HG03342 (cell line): ENCODE measurements around the gene IGF1R.

ENCODE experiments used
- ATAC-seq: cut with Tn5 transposase; IDR thresholded peaks from one replicate; pipeline ENCODE4 v1.9.1; 2021; ENCODE audit warnings: mild to moderate bottlenecking, moderate library complexity; ENCODE audit not compliant: unreplicated experiment

Gene IGF1R

DNA sequence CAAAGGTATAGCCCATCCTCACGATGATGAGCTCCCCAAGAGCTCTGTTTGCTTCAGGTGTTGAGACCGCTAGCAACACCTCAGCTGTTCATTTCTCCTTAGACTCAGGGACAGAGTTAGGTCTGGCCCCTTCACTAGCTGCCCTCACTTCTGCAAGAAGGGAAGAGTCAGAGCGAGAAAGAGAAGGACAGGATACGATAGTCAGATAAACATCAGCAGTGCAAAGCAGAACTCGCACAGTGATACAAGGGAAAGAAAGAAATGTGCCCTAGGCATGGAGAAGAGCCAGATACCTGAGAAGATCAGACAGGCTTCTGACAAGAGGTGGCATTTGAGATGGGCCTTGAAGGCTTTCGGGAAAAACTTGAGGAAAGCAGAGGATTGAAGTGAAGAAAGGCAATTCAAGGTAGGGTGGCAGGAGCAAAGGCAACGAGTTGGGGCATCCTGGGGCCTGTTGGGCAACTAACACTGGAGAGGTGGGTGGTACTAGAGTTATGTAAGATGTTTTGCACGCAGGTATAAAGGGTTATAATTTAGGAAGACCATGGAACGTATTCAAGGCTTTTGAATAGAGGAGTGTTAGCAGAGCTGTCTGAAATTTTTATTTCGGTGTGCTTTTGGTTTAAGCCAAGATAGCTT is 253.2 kb downstream of the IGF1R start:
- ATAC-seq = no peak

DNA sequence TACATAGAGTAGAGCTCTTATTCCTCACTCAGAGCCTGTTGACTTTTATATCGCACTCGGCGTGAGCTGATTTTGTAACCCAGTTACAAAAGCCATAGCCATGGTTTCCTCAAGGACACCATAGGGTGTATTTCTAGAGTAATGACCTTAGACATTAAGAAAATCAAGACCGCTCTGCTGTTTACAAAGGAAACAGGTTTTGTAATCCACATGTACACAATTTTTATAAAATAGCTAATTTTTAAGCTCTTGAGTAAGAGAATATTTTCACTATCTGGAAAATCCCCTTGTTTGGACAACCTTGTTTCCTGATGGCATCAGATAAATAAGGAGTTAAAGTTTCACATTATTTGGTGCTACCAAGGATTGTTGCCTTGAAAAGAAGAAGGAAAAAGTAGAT is 254.6 kb downstream of the IGF1R start:
- ATAC-seq = no peak

DNA sequence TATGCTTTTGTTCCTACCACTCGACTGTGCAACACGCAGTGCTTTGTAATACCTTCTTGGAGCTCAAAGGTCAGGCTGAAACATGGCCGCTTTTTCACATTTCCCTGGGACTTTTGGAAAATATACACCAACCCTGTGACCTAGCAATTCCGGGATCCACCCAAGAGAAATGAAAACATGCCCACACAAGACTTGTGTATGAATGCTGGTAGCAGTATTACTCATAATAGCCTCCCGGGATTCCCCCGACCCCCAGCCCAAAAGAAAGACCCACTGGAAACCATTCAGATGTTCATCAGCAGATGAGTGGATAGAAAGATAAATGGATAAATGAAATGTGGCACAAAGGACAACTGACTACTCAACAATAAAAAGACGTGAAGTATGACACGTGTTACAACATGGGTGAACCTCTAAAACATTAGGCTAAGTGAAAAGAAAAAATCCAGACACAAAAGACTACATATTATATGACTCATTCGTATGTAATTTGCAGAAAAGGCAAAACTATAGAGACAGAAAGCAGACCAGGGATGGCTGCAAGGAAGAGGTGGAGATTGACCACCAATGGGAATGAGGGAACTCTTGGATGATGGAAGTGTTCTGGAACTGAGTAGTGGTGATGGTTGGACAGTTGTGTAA is 255.2 kb downstream of the IGF1R start:
- no peak for ATAC-seq

DNA sequence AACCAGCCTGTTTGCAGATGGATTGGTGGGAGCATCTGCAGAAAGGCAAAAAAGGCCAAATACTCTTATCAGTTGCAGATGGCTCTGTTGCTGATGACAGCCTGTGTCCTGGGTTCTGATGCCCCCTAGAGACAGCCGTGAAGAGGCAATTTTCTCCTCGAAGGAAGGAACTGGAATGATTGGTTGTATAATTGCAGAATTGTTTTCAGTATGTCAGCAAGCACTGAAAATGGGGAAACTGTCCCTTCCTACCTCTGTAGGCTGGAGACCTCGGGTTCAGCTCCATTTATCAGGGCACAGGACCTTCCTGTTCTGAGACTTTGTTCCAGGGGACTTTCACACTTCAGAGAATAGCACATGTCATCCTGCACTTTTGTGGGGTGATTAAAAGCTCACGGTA is 256.2 kb downstream of the IGF1R start:
- no peak for ATAC-seq

DNA sequence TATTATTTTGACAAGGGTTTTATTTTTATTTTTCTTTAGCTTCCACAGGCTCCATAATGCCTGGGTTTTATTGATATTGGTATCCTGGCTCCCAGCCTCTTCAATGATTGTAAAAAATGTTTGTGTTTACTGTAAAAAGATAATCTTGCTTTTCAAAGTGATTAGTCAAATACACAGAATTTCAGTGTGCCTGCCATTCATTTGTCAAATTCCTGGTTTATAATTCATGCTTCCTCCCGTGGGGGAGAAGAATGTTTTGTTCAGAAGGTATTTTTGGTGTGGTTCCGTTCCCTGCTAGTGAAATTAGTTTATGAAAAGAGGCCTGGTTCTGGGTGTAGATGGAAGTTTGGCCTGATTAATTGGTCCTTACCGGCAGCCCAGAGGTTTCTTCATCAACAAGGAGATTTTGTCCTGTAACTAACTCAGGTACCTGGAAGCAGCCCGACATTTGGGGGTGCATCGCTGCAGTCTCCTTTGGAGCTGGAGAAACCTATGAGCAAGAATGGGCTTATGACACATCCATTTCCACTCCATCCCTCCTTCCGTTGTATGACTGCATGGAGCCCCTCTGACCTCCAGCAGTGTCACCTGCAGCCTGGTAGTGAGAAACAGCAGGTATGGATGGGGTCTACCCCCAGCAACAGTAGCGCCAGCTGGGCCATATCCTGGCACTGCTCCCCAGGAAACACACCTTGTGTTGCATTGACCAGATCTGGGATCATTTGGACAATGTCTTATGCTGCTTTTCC is 257.8 kb downstream of the IGF1R start:
- ATAC-seq = no peak

DNA sequence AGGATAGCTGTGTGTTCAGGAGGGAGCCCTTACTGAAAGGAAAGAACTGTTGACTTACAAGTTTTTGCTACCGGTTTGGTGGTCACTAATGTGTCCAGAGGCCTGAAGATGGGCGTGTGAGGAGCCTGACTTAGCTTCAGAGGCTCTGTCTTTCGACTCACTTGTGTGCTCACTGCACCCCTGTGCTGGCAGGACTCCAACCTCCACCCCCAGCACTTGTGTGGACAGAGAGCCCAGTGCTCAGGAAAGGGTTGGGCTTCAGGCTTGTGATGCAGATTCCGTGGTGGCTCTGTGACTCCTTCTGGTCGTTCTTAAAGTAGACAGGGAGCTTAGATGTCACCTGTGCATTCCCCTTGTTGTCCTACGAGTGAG is 258.4 kb downstream of the IGF1R start:
- ATAC-seq = no peak

DNA sequence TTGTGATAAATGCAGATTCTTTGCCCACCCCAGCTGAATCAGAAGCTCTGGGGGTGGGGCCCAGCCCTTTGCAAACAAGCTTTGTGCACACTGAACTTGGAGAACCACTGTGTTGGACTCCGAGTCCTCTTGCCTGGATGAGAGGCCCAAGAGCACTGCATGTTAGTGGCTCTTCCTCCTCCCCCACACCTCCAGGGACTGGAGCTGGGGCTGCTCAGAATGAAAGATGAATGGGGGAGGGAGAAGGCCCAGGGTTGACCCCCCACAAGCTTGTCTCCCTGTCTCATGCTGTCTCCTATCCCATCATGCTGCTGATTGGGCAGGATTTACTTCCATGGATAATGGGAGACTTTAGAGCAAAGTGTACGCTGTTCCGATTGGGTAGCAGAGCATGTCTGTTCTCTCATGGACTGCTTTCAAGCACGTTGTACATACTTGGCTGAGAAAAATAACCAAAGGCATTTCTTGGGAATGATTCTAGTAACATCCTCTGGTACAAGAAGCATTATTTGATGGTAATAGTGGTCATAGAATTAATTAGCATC is 259.7 kb downstream of the IGF1R start:
- no peak for ATAC-seq

DNA sequence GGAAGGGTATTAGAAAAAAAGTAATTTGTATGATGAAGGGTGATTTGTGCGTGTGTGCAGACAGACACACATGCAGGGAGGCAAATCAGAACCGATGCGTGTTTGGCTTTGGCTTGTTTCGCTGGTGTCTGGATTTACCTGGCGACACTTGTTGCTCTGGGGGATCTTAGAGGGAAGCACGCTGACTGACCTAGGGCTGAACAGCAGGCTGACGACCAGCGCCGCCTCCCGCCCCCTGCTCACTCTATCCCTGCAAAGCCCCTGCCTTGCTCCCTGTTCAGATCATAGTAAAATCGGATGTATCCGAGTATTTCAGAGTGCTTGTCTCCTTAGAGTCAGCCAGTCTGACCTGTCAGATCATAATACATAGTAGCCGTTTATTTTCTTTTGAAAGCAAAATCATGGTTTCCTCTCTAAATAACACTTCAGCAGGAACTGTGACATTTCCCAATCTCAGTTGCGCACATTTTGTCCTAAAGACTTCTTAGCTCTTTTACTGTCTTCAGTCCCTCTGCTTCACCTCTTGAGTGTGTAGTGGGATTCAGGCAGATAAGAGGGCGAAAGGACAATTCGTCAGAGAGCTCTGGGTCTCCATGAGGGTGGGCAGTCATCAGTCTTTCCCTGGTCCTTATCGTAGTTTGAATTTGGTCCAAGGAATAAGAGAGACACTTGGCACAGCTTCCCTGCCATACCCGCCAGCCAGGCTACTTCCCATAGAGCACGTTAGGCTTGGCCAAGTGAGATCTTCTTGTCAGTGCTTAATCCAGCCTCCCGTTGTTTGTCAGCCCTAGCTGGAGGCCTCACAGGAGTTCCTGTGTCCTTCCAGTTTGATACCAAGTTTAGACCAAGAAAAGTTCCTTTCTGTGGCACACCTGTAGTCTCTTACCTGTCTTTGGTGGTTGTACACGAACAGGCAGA is 261.9 kb downstream of the IGF1R start:
- no peak for ATAC-seq

DNA sequence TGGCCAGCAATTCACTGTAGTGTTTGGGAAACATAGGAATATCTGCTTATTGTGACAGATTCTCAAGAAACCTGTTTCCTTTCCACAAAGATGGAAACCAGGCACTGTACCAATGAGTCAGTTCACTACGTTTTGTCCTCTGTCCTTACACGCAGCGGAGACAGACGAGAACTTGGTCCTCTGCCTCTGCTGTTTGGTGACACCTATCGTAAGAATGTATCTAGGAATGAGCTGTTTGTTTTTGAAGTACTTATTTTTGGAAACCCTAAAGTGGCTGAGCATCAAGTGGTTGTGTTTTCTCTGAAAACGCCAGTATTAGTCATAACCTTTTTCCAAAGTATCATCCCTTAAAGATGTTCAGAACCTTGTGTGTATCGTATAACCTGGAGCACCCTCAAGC is 266.3 kb downstream of the IGF1R start:
- no peak for ATAC-seq

DNA sequence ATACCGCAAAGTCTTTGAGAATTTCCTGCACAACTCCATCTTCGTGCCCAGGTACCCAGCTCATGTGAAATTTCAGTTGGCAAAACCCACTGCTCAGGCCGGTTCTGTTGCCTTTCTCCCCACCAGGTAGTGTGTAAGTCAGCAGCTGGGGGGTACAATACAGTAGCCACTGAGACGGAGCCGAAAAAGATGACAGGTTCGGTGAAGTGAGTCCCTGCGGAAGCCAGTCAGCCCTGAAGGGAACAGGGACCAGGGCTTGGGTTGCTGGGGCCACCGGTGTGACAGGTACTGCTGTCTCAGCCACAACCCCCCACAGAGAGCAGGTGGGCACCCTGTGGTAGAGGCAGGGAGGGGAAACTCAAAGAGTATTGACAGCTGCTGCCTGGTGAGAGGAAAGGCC is 268.5 kb downstream of the IGF1R start:
- ATAC-seq = no peak

DNA sequence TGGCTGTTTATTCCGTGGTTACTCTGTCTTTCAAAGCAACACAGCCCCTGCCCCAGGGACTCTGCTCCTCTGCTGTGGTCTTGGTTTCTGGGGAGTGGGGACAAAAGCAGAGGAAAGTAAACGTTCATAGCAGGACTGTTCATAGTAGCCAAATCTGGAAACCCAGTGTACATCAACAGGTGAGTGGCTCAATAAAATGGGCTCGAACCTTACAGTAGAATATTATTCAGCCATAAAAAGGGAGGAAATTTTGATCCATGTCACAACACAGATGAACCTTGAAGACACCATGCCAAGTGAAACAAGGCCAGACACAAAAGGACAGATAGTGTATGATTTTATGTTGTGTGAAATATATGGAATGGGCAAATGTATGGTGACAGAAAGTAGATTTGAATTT is 269.1 kb downstream of the IGF1R start:
- ATAC-seq = no peak

DNA sequence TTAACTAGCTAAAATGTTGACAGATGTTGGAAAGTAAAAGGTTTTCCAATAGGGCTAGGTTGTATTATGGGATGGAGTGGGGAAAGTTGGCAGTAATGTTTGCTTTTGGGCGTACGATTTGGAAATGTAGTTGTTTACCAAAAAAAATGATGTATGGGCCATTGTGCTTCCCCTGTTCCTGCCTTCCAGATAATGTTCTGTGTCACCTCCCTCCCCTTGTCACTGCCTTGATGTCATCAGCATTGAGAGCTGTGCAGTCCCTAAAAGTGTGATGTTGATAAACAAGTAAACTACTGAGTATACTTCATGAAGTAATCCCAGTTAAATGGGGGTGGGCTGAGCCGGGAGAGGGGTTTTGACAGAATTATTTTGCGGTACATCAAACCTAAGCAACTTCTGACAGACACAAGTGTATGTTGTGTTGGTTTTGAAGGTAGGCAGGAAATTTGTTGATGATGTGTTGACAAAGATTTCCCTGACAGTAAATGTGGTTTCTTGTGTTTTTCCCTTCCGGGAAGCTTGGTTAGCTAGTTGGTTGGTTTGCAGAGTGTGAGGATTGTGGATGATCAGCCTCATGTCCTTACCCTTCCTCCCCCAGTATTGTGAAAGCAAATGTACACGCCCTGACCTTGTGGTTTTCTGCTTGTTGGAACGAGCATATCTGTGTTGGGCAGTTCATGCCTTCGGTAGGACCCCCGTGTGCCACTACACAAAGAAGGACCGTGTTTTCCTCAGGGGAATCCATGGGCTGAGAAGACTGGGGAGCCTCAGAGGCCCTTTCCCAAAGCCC is 271.9 kb downstream of the IGF1R start:
- ATAC-seq = no peak

DNA sequence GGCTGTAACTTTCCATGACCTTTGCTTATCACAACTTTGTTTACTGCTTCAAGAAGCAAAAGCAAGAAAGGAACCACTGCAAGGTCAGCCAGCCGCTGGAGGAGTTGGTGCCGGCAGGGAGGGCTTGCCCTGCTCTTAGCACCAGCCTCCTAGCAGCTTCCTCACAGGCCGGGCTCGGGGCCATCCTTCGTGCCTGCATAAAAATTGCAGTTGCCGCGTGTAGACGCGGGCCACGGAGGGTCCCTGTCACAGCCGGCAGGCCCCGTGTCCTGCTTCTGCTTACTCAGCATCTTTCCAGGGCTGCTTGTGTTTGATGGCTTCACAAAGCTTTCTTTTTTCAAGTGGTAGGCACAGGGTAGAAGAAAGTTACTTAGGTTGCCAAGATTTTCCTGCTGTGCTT is 274.8 kb downstream of the IGF1R start:
- no peak for ATAC-seq

DNA sequence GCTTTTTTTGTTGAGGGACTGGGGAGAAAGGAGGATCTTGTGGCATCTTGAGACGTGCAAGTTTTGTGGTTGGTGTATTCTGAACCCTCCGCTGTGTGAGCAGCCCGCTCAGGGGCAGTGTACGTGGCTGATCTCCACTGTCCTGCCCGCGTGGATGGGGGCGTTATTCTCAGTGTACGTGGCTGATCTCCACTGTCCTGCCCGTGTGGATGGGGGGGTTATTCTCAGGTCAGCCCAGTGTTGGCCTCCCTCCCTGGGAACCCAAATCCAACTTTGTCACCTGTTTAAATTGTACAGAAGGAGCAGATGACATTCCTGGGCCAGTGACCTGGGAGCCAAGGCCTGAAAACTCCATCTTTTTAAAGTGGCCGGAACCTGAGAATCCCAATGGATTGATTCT is 275.2 kb downstream of the IGF1R start:
- ATAC-seq = no peak

DNA sequence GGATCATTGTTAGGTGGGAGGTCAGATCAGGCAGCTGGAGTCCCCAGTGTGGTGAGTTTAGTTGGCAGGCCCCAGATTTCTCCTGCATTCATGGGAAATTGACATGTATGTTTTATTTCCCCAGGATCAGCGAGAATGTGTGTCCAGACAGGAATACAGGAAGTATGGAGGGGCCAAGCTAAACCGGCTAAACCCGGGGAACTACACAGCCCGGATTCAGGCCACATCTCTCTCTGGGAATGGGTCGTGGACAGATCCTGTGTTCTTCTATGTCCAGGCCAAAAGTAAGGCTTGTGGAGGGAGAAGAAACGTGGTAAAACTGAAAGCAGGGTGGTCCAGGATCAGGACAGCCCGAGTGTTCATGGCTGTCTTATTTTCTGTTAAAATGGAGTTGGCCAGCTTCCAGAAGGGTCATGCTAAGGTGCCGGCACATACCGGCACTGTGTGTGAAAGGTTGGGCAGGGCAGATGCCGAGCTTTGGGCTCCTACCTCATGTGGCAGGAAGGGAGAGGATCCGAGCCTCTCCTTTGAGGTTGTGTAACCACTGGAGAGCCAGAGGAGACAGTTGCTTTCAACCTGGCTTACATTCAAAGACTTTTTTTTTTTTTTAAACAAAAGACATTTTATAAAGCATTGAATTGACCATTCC is 276.2 kb downstream of the IGF1R start:
- ATAC-seq = no peak

DNA sequence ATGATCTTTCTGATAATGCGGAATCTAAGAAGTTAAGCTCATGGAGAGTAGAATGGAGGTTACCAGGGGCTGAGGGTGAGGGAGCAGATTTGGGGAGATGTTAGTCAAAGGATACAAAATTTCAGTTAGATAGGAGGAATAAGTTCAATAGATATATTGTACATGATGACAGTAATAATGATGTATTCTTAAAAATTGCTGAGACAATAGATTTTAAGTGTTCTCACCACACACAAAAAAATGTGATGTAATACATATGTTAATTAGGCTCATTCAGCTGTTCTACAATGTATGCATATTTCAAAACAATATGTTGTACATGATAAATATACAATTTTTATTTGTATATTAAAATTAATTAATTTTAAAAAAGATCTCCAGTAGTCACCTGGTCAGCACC is 277.9 kb downstream of the IGF1R start:
- no peak for ATAC-seq

DNA sequence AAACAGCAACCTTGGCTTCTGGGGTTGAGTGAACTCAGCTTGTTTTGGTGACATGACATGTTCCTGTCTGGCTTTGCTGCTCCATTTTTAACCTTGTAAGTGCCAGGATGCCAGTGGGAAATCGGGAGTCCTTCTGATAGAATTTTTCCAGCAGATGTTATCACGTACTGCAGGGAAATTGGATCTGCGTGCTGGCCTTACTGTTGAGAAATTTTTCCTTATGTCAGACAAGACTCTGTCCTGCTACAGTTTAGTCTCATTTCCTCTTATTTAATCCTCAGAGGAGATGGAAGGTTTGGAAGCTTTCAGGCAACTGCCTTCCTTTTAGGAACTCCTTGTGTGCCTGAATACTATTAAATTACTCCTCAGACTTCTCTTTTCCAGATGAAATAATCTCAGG is 278.7 kb downstream of the IGF1R start:
- ATAC-seq = no peak

DNA sequence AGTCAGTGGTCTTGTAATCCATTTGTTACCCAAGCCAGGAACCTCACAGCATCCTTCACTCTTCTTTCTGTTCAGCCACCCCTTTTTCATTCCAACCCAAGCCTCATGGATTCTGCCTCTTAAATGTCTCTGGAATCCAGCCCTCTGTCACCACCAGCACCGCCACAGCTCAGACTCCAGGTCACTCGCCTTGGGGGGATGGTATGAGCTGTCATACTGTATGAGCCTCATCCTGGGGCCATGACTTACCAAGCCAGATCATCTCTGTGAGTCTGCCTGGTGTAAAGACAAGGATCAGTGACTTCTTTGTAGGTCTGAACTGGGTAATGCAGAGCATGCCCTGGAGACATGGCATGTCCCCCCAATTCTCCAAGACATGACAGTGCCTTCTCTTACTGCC is 279.7 kb downstream of the IGF1R start:
- no peak for ATAC-seq

DNA sequence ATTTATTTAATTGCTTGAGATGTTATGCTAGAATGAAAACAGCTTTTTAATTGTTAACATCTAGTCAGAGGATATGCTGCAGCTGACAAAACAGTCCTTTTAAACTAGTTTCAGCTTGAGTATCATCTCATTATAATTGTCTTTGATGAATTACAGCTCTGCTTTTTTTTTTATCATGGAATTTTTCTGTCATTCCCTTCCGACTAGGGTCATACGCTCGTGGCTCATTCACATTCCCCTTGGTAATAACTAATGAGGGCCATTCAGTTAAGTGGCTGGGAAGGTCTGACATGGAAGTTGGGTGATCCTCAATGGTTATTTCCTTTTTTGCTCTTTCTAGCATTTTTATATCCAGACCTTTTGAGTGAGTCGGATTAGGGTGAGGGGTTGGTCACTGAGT is 282.2 kb downstream of the IGF1R start:
- no peak for ATAC-seq

DNA sequence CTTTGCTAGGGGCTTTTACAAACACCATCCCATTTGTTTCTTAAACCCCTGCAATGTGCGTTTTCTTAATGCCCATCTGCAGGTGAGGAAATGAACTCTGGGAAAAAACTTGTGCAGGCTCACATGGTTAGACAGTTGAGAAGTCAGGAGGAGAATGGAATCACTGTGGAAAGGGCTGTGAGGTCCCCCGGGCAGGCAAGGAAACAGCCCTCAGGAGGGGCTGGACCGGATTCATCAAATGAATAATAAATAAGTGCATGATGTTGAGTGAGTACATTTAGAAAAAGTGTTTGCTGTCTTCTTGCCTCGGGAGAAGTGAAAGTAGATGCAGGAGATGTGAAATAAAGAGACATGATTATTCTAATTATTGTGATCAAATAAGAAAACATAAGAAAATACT is 282.7 kb downstream of the IGF1R start:
- ATAC-seq = no peak
